DMS53 treated with DMSO at 0.1 percent for 48 hours (cell line): Measurements from ENCODE around the gene BTBD9.
"Not testable (repeated sequence)": the region's sequence is repeated elsewhere in the genome, so short reads cannot be mapped to it uniquely, and the experiment has no call there.

Experiments used
- DNase-seq: peaks from one replicate; lab custom pipeline; 2025; ENCODE audit not compliant: unreplicated experiment; lab: John Stamatoyannopoulos, UW

The BTBD9 gene

DNA sequence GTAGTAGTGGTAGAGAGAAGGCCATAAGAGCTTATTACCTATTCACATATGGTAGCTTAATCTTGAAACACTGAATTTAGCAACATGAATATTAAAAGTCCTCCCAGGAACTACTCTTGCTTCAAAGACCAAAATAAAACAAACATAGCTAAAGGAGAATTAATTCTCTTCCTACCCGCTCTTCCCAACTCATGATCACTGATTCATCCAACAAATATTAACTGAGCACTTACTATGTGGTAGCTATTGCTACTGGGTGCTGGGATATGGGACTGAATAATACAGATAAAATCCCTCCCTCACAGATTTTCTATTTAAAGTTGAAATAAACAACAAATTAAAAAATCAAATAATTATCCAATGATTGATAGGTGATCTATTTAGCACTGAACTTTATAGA, 287.1 kb downstream of the BTBD9 start:
- no peak for DNase-seq

DNA sequence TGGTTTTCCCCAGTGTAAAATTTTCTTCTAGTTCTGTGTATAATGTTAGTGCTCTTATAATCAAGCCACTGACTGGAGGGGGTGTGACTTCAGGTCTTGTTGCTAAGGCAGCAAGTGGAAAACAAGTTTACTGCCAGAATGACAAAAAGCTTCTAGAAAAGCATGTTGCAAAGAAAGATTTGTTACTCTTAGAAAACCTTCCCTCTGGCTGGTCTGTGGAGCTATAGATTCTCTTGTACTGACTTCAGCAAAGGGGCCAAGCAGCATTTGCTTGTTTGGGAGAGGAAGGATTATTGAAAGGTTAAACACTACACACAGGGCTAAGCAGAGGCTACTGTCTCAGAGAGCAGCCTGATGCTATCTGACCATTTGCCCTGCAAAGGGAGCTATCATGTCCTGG, 288.8 kb downstream of the BTBD9 start:
- no peak for DNase-seq

DNA sequence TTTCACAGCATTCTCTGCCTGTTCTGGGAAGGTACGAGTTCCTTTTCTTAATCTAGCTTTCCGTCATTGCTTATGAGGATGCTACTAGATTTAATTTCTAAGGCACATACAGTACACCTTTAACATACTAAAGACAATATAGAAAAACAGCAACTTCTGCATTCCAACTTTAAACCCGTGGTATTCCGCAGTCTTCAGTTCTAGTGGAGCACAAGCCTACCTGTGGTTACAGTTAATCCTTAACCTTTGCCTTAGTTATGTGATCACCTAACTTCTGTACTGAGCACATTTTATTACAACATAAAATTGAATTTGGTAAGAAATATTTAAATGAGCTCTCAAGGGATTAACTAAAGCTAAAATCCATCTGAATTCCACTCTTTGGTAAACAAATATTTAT, 289.5 kb downstream of the BTBD9 start:
- no peak for DNase-seq

DNA sequence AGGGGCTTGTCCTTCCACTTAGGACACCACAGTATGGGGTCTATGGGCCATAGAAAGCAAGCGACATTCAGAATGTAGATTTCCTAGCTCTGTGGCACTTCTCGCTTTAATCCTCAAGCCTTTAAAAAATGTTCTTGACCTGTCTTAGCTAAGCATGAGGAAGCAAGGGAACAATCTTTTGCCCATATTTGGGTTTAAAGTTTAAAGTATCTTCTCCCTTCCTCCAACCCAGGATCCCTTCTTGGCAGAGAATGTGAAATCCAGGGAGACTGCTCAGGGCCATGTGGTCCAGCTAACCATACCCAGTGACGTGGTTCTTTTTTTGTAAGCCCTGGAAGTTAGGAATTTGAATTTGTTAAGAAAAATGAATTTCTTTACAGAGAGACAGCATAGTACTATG, 289.9 kb downstream of the BTBD9 start:
- DNase-seq, result no peak

DNA sequence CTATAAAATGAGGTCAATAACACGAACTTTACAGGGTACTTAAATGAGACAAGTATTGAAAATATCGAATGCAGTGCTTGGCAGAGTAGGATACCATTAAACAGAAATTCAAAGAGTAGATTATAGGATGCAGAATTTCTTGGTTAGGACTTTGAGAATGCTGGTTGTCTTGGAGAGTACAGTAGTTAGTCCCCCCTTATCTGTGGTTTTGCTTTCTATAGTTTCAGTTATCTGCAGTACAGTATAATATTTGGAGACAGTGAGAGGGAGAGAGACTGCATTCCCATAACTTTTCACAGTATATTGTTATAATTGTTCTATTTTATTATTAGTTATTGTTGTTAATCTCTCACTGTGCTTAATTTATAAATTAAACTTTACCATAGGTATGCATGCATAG, 290.5 kb downstream of the BTBD9 start:
- no peak for DNase-seq

DNA sequence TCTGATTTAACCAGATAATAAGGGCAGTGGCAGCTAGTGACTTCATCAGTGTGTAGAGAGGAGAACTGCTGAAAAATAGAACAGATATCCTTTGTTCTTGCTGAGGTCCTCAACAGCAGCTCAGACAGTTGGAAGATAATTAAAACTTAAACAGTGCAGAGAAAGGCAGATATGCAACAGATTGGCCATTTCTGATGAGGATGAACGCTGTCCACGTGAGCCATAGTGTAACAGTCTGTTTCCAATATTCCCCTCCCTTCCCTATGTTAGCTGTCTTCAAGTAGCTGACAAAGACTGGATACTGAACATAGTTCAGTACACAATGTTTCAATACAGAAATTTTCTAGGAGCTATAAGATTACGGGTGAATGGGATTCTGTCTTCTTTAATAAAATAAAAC, 291.4 kb downstream of the BTBD9 start:
- no peak for DNase-seq

DNA sequence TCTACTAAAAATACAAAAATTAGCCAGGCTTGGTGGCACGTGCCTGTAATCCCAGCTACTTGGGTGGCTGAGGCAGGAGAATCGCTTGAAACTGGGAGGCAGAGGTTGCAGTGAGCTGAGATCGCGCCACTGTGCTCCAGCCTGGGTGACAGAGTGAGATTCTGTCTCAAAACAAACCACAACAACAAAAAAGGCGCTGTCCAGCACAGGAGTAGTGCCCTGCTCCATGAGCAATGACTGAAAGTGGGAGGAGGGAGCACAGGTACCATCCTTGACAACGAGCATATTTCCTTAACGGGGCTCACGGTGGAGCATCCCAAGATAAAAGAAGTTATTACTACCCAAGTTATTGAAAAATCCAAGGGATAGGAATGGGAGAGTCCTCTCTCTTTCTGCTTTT, 291.9 kb downstream of the BTBD9 start:
- not testable (repeated sequence) for DNase-seq

DNA sequence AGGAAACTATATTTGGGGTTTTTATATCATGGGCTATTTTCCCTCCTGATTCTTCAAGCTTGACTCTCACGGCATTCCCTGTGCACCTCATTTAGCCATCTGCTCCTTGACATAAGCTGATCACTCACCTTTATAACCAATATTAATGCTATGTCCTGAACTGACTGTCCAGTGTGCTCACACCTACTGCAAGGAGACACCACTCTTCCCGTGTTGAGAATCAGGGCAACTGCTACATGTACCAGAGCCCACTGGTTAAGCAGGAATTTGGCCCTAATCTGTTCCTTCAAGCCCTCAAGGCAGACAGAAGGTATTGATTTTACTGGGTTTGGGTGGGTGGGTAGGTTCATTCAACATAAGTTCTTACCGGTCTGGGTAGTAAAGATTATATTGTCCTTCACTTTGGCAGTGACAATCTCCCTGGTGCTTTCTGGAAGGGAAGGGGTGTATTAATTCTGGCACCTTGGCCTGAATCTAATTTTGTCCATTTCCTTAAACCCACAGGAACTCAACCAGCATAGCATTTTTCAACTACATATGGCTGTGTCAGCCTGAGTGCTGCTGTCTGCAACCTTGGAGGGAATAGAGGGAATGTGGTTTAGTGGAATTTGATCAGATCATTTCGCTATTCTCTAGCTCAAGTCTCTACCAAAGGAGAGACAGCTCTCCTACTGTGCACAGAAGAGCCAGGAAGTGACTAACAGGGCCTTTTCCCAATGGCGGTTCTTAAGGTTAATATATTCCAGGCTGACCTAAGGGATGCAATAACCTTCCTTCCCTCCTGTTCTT, 293.2 kb downstream of the BTBD9 start:
- no peak for DNase-seq

DNA sequence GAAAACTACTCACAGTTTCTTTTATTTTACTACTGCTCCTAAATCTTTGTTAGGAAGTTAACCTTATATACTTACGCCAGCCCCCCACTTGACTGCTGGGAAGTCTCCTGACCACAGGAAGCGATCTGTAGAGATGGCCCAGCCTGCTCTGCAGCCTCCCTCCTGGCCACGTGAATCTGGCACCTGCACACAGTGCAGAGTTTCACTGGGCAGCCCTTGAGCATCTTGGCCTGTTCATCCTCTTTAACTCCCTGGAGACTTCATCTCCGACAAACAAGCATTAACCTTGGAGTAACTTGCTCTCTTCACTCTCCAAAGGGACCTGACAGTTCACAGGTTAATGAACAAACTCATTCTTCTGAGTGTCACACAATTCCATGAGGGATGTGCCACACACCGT, 294.1 kb downstream of the BTBD9 start:
- no peak for DNase-seq

DNA sequence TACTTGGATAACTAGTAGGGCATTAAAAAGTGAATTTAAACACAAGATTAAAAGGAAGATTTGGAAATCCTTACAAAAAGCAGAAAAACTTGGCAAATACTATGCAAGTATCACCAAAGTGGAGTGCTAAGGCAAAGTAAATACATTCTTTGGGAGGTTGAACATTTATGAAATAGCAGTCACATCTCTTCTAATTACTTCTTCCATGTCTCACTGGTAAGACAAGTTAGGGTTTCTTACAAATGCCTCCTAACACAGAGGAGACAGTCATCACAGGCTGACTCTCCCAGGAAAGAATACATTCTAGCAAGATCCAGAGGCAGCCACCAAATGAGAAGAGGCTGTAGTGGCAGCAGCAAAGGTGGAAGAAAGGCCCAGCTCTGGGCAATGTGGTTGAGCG, 298.2 kb downstream of the BTBD9 start:
- no peak for DNase-seq

DNA sequence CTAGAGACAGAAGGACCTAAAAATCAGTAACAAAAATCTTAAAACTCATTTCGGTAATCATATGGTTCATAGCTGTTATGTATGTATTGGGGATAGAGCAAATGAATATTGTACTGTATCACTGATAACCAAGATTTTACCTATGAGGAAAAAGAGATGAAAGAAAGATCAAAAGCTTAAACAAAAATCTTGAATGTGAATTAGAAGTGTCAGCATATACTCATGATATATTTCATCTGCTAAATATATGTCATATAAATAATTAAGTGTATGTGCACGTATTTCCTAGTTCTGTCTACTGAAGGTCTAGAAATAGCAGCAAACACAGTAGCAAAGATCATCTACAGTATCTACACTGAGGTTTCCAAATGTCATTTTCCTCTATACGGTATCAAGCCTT, 299.8 kb downstream of the BTBD9 start:
- no peak for DNase-seq

DNA sequence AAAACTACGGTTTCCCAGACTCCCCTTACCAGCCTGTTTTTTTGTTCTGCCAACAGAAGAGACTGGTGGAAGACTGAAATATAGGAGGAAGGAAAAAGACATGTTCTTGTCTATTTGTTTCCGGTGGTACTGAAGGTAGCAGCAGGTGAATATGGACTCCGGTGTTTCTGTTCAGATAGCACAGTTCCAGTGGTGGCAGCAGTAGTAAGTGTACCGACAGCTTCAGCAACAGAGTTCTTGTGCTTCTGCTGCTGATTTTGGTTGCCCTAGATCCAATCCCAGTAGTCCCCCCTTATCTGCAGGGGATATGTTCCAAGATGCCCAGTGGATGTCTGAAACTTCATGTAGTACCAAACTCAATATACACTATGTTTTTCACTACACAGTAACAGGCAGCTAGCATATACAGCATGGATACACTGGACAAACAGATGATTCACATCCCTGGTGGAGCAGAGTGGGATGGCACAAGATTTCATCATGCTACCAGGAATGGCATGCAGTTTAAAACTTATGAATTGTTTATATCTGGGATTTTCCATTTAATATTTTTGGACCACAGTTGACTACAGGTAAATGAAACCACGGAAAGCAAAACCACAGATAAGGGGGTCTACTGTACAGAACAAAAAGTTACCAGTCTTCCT, 301.8 kb downstream of the BTBD9 start:
- DNase-seq, result peak; percentile 5

DNA sequence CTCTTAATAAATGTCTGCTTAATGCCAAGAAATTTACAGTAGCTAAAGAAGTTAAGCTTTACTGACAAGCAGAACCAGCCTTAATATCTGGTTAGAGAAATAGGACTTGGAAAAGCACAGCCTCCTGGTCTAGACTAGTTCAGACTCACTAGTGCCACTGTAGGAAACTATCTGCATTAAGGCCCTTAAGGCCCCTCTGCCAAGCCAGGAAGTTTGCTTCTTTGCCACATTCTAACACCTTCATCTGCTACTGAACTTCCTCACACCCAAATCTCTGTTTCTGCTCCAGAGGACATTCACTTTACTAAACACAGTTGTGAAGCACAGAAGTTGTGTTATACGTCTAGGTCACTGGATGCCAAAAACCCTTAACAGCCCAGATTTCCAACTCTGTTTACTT, 302.8 kb downstream of the BTBD9 start:
- DNase-seq, result no peak

DNA sequence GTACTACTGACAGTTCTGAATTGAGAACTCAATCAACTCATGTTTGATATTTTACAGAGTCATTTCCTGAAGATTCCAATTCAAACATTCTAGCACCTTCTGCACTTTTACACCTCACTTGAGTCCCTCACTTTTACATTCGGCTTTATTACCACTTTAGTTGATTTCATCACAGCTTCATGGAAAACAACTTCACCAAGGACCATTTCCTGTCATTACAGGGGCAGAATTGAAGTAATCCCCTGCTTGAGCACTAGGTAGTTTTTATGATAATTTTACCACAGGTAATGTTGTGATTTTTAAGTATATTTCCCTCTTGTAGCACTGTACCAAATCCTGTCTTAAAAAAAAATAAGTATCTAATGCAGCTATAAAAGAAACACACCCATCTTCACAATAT, 312.9 kb downstream of the BTBD9 start:
- DNase-seq, result no peak

DNA sequence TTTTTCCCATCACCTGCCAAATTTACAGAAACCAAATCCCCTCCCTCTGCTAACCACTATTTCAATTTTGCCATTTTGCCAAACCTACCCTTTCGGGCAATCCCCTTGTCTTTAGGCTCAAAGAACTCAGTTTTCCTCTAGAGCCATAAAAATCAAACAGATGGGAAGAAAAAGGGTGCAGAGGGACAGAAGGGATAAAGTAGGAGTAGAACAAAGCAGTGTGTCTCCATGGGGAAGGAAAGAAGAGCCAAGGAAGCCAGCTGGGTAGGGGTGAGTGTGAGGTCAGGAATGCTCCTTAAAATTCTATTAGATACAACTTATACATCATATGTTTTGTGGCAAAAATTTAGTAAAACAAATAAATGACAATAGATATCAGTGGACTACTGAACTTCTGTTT, 316.5 kb downstream of the BTBD9 start:
- no peak for DNase-seq

DNA sequence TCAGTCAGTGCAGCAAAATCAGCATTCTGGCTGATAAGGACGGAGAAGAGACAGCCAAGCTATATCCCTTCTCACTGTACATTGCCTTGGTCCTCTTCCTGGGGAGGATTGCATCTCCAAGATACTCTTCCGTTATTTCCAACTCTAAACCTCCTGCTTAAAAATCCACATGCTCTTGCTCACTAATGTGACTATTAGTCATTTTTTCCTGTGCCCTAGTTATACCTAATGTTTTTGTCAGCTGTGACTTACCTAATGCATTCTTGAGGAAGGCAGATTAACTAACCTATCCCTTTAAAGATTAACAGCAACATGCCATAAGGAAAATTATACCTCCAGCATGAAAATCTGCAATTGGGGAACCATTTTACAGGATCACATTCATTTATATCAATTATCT, 317.6 kb downstream of the BTBD9 start:
- no peak for DNase-seq

DNA sequence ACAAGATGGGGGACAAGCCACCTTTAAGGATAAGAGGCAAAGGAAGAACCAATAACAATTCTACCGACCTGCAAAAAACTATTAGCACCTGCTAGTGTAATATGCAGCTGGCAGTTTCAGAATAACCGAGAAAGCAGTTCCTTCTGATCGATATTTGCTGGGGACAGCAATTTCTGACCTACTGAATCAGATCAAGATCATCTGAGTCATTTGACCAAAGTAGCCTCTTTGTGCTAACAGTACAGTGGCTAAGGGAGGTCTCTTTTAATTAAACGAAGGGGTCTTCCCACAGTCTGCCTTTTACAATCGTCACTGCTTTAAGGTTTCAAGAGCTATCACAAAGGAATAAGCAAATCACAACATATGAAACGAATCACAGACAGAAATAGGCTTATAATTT, 318.9 kb downstream of the BTBD9 start:
- DNase-seq, result no peak

DNA sequence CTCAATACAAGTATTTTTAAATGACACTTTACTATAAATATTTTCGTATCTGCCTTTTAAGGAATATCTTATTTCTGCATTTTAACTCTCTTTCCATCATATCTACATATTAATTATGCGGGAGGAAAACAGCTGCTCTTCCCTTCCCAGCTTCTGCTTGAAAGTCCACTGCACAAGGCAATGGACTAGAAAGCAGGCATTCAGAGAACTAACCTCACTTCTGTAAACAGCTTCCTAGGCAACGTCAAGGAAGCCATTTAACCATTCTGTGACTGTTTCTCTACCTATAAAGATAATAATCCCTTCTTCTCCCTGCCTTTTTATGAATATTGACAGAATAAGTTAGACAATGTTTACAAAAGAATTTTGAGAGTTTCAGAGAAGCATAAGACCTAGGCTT, 319.4 kb downstream of the BTBD9 start:
- DNase-seq, result no peak

DNA sequence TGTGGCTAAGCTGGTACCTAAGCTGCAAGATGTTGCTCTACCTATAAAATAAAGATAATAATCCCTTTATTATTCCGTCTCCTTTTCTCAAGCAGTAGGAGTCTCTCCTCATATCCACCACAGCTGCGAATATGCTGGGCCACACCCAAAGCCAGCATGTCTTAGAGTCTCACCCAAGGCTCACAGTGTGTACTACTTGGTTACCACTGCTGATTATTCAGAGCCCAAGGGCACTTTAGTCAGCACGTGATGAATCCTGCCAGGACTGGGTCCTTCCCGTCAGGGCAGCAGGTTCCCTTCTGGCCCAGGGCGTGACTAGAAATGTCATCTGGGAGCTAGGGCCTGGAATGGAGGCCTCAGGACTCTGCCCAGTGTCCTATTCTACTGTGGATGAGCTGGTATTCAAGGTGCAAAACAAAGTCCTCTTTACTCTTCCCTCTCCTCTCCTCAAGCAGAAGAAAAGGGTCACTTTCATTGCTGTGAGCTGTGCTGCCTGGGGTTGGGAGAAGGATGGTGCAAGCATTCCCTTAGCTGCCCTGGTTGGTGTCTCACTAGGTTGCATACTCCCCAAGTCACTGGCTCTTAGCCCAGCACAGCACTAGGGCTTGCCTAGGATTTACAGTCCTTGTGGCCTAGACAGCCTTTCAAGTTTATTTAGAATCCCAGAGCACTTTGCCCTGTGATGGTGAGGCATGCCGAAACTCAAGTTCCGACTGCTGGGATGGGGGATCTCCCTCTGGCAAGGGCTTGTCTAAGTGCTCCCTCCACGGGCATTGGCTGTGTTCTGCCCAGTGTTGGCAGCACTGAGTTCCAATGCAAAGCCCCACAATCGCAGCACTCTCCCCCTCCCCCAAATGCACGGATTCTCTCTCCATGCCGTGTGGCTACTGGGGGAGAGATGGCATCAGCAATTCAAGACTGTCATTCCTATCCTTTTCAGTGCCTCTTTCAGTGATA, 320.2 kb downstream of the BTBD9 start:
- DNase-seq, result no peak

DNA sequence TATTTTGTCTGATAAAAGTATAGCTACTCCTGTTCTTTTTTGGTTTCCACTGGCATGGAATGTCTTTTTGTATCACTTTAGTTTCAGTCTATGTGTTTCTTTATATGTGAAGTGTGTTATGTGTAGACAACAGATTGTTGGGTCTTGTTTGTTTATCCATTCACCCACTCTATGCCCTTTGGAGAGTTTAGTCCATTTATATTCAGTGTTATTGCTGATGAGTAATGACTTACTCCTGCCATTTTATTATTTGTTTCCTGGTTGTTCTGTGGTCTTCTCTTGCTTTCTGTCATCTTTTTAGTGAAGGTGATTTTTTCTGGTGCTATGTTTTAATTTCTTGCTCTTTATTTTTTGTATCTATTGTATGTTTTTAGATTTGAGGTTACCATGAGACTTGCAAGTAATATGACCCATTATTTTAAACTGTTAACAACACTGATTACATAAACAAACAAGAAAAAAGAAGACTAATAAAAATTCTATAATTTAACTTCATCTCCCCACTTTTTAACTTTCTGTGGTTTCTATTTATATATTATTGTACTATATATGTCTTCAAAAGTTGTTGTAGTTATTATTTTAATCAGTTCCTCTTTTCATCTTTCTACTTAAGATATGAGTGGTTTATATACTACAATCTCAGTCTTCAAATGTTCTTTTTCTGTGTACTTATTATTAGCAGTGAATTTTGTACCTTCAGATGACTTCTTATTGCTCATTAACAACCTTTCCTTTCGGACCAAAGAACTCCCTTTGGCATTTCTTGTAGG, 323.4 kb downstream of the BTBD9 start:
- no peak for DNase-seq

DNA sequence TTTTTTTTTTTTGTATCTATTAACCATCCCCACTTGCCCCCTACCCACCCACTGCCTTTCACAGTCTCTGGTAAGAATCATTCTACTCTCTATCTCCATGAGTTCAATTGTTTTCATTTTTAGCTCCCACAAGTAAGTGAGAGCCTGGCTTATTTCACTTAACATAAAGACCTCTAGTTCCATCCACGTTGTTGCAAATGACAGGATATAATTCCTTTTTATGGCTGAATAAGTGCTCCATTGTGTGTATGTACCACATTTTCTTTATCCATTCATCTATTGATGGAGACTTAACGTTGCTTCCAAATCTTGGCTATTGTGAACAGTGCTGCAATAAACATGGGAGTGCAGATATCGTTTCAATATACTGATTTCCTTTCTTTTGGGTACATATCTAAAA, 328.5 kb downstream of the BTBD9 start:
- DNase-seq, result no peak
